Panc1 (cell line): ENCODE results near the gene PSME3. TPM values are rescaled to one million over a fixed set of nuclear protein-coding genes. Genes with fewer than 3 reads are reported as not detected.

Experiments used
- ATAC-seq: fragments of 200-7000 bp; cut with Tn5 transposase; 2 replicates; pipeline ENCODE4 v1.9.1; 2020; ENCODE audit warnings: mild to moderate bottlenecking, moderate library complexity
- BruUV-seq: library from RNA; stranded (reverse); fragments of 400-500 nt; replicated peaks from 2 replicates; lab custom pipeline; 2021; lab: Mats Ljungman, UMichigan
- CTCF ChIA-PET: fragments of 300-600 bp; sonication (Branson Sonifier 250); formaldehyde crosslinking; loops from one replicate; lab custom pipeline; 2022; ENCODE audit warnings: antibody characterized with exemption; lab: Charles Lee
- POLR2A ChIA-PET: fragments of 300-600 bp; sonication (Branson Sonifier 250); formaldehyde crosslinking; loops from one replicate; lab custom pipeline; 2022; ENCODE audit warnings: antibody characterized with exemption; lab: Charles Lee
- DNase-seq: peaks from one replicate; pipeline ENCODE4 v3.0.0-alpha.2; 2010; ENCODE audit warnings: low read depth, low spot score
- H3K27ac ChIP-seq: 2 replicates; pipeline ENCODE4 v1.5.1; 2011; ENCODE audit warnings: mild to moderate bottlenecking, low read length, inconsistent platforms
- H3K27me3 ChIP-seq: fragments of 200-500 bp; sonication (Bioruptor generic); 2 replicates; pipeline ENCODE4 v1.6.0; 2014; ENCODE audit warnings: low read length, inconsistent platforms; ENCODE audit not compliant: control insufficient read depth, insufficient read depth
- H3K36me3 ChIP-seq: fragments of 200-500 bp; sonication (Bioruptor generic); 2 replicates; pipeline ENCODE4 v1.5.1; 2014; ENCODE audit warnings: inconsistent platforms, mild to moderate bottlenecking, low read length, moderate library complexity; ENCODE audit not compliant: control insufficient read depth, insufficient read depth
- H3K4me1 ChIP-seq: 2 replicates; pipeline ENCODE4 v1.5.1; 2011; ENCODE audit warnings: inconsistent platforms, mild to moderate bottlenecking, low read length, moderate library complexity; ENCODE audit not compliant: control insufficient read depth, insufficient read depth
- H3K4me3 ChIP-seq, 2 experiments: 2 replicates each; pipeline ENCODE4 v1.5.1; 2011 to 2012; ENCODE audit warnings: low read depth in 2 of 2, low read length in 2 of 2, mild to moderate bottlenecking in 2 of 2, inconsistent platforms in 1 of 2, moderate library complexity in 1 of 2
- H3K9me3 ChIP-seq: fragments of 200-500 bp; sonication (Bioruptor generic); 2 replicates; pipeline ENCODE4 v1.5.1; 2014; ENCODE audit warnings: low read depth, mild to moderate bottlenecking, inconsistent platforms, low read length, moderate library complexity; ENCODE audit not compliant: control insufficient read depth, insufficient read depth
- CTCF ChIP-seq: fragments of 450-650 bp; IDR thresholded peaks from 2 replicates; pipeline ENCODE4 v1.5.1; 2017; ENCODE audit warnings: mild to moderate bottlenecking
- POLR2AphosphoS5 ChIP-seq: IDR thresholded peaks from 2 replicates; pipeline ENCODE4 v1.6.1; 2012; ENCODE audit warnings: mild to moderate bottlenecking, low read depth, low read length, moderate library complexity
- REST ChIP-seq, 2 experiments: IDR thresholded peaks; 2 replicates each; pipeline ENCODE4 v1.6.1; 2011 to 2012; ENCODE audit warnings: low read depth in 2 of 2, control low read depth in 1 of 2, low read length in 1 of 2, mild to moderate bottlenecking in 1 of 2, moderate library complexity in 1 of 2; ENCODE audit not compliant: insufficient read depth in 1 of 2
- SIN3A ChIP-seq: IDR thresholded peaks from 2 replicates; pipeline ENCODE4 v1.6.1; 2012; ENCODE audit warnings: low read depth, mild to moderate bottlenecking, low read length, moderate library complexity, borderline replicate concordance; ENCODE audit not compliant: insufficient read depth
- TCF7L2 ChIP-seq: IDR thresholded peaks from 2 replicates; pipeline ENCODE4 v1.6.1; 2011; ENCODE audit warnings: mild to moderate bottlenecking, low read depth, low read length, inconsistent platforms
- in situ Hi-C: cut with HindIII; loops from 2 replicates; pipeline ENCODE4 v1.10.0; 2016; ENCODE audit warnings: low sequenced_read_pairs, low pct_unique_long_range_greater_than_20kb
- intact Hi-C: fragments of 100-400 bp; cut with micrococcal nuclease; formaldehyde crosslinking; loops from one replicate; pipeline ENCODE4 v1.10.0; 2022; ENCODE audit not compliant: unreplicated experiment
- total RNA-seq: library from RNA; stranded (reverse); gene quantifications from one replicate; pipeline ENCODE4 v1.2.1, GENCODE V29; 2021; ENCODE audit not compliant: unreplicated experiment

Gene PSME3
- total RNA-seq, 1 experiment from 2014 or later = 110 TPM

- ChIA-PET CTCF (interaction anchor here (1.0 kb wide), 1 partner anchor 84 kb away, joined by 3 read pairs; no protein-coding TSS in a partner anchor), POLR2A (no interaction called here)
- BruUV-seq = no TSS peak
- no peak overlapping the region for H3K4me3 ChIP-seq
- DNase-seq = no peak
- no peaks in the 10 kb centered on the region for H3K4me1 ChIP-seq
- H3K27ac ChIP-seq = no peak overlapping the region
- TF ChIP-seq TCF7L2 (no peak), CTCF (no peak), SIN3A (no peak), REST (IDR thresholded peaks at IDR 0.05; ENCODE audit: insufficient read depth in 1 of 2, low read depth in 2 of 2, low read length in 1 of 2) (no peak), POLR2AphosphoS5 (no peak)
- intact Hi-C loops (loop anchor here (5.0 kb wide), 1 partner anchor 92 kb away; no protein-coding TSS in a partner anchor), in situ Hi-C loops (no loop called here)
- no peaks in the 10 kb centered on the region for H3K27me3 ChIP-seq
- H3K36me3 ChIP-seq = peaks cover 4% of the 10 kb centered on the region; the same call in 1 of the 2 replicates
- ATAC-seq = no peak
- no peaks in the 10 kb centered on the region for H3K9me3 ChIP-seq
Measured at GRCh38 chr17:42844761-42845555, 11.8 kb downstream of the PSME3 start.

- Histone ChIP-seq H3K27me3 (no peaks in the 10 kb centered on the region), H3K27ac (no peak overlapping the region), H3K9me3 (no peaks in the 10 kb centered on the region), H3K4me1 (no peaks in the 10 kb centered on the region), H3K4me3 (no peak overlapping the region), H3K36me3 (peaks cover 4% of the 10 kb centered on the region; the same call in 1 of the 2 replicates)
- ATAC-seq = no peak
- TF ChIP-seq TCF7L2 (no peak), SIN3A (no peak), POLR2AphosphoS5 (no peak), CTCF (no peak), REST (IDR thresholded peaks at IDR 0.05; ENCODE audit: insufficient read depth in 1 of 2, low read depth in 2 of 2, low read length in 1 of 2) (no peak)
- DNase-seq = no peak
- intact Hi-C loops = loop anchor here (5.0 kb wide), 1 partner anchor 92 kb away; no protein-coding TSS in a partner anchor
- in situ Hi-C loops = no loop called here
- CTCF ChIA-PET = interaction anchor here (0.5 to 1.0 kb wide), 2 partner anchors 83 to 230 kb away, joined by 3 to 4 read pairs; no protein-coding TSS in a partner anchor
- POLR2A ChIA-PET = interaction anchor here (0.7 kb wide), 1 partner anchor 71 kb away, joined by 6 read pairs; no protein-coding TSS in a partner anchor
- BruUV-seq = no TSS peak
Measured at GRCh38 chr17:42845556-42845917, 12.3 kb downstream of the PSME3 start.
